HAP-1 (cell line): ENCODE results near the gene ABHD11.

Source experiments
- DNase-seq, 2 experiments: peaks; one replicate each; pipeline ENCODE4 v3.0.0-alpha.2; 2016 to 2020; ENCODE audit warnings: low spot score in 2 of 2
- H3K27me3 ChIP-seq: fragments of 250-450 bp; sonication (Bioruptor Pico); 2 replicates; pipeline ENCODE4 v1.5.1; 2020; ENCODE audit warnings: low read depth, mild to moderate bottlenecking, moderate library complexity
- H3K36me3 ChIP-seq: fragments of 250-450 bp; sonication (Bioruptor Pico); replicated peaks from 2 replicates; pipeline ENCODE4 v1.5.1; 2020; ENCODE audit warnings: mild to moderate bottlenecking
- H3K4me1 ChIP-seq: fragments of 250-450 bp; sonication (Bioruptor Pico); 2 replicates; pipeline ENCODE4 v1.5.1; 2020; ENCODE audit warnings: mild to moderate bottlenecking
- H3K4me3 ChIP-seq: fragments of 250-450 bp; sonication (Bioruptor Pico); 2 replicates; pipeline ENCODE4 v1.5.1; 2020; ENCODE audit warnings: mild to moderate bottlenecking, moderate library complexity
- H3K9me3 ChIP-seq: fragments of 250-450 bp; sonication (Bioruptor Pico); 2 replicates; pipeline ENCODE4 v1.5.1; 2020; ENCODE audit warnings: mild to moderate bottlenecking, moderate library complexity
- in situ Hi-C: fragments of 300-500 bp; cut with MboI; formaldehyde crosslinking; loops from 3 replicates; pipeline ENCODE4 v1.14.3; 2020; ENCODE audit warnings: low sequenced_read_pairs, inconsistent platforms, mixed read lengths

ABHD11 gene

DNA sequence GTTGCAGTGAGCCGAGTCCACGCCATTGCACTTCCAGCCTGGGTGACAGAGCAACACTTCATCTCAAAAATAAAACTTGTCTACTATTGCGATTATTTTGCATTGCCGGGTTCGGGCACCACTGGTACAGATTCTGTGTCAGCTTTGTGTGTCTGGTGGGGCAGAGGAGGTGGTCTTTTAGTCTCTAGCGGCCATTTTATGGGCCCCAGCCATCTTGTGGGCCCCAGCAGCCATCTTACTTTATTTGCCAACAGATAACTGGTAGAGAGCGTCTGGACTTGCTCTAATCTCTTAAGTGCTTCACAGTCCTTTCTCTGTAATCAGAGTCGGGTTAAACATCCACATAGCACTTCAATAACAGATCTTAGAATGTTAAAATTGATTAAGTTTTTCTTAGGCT, 50.3 kb downstream of the ABHD11 start:
- no peaks in the 10 kb centered on the region for H3K4me1 ChIP-seq
- in situ Hi-C loops = no loop called here
- H3K27me3 ChIP-seq = no peaks in the 10 kb centered on the region
- H3K4me3 ChIP-seq = no peak overlapping the region
- DNase-seq = no peak
- no peaks in the 10 kb centered on the region for H3K9me3 ChIP-seq
- peaks cover 70% of the 10 kb centered on the region for H3K36me3 ChIP-seq
